HUES64 (cell line): Measurements from ENCODE around the gene ATXN7.

Source experiments
- H3K27ac ChIP-seq: 2 replicates; pipeline ENCODE4 v1.7.0; 2013; ENCODE audit warnings: low read depth, low read length, inconsistent platforms
- H3K27me3 ChIP-seq: 2 replicates; pipeline ENCODE4 v1.6.1; 2013; ENCODE audit warnings: mild to moderate bottlenecking, low read length; ENCODE audit not compliant: insufficient read depth
- H3K36me3 ChIP-seq: 2 replicates; pipeline ENCODE4 v1.6.1; 2013; ENCODE audit warnings: mild to moderate bottlenecking, low read length; ENCODE audit not compliant: insufficient read depth
- H3K4me1 ChIP-seq: 2 replicates; pipeline ENCODE4 v1.6.1; 2013; ENCODE audit warnings: mild to moderate bottlenecking, low read length, moderate library complexity; ENCODE audit not compliant: insufficient read depth
- H3K4me3 ChIP-seq: 2 replicates; pipeline ENCODE4 v1.5.1; 2013; ENCODE audit warnings: mild to moderate bottlenecking, low read length, moderate library complexity
- H3K9ac ChIP-seq: 2 replicates; pipeline ENCODE4 v1.6.1; 2013; ENCODE audit warnings: mild to moderate bottlenecking, low read depth, low read length
- H3K9me3 ChIP-seq: 2 replicates; pipeline ENCODE4 v1.6.1; 2013; ENCODE audit warnings: low read depth, low read length; ENCODE audit not compliant: insufficient read depth
- WGBS: fragments of 150-250, 120-280 bp; methylation state at CpG from one replicate; pipeline ENCODE4 v1.1.7; 2013; ENCODE audit warnings: missing lambda C conversion rate; 5-methylcytosine and 5-hydroxymethylcytosine counted together

ATXN7 gene

DNA sequence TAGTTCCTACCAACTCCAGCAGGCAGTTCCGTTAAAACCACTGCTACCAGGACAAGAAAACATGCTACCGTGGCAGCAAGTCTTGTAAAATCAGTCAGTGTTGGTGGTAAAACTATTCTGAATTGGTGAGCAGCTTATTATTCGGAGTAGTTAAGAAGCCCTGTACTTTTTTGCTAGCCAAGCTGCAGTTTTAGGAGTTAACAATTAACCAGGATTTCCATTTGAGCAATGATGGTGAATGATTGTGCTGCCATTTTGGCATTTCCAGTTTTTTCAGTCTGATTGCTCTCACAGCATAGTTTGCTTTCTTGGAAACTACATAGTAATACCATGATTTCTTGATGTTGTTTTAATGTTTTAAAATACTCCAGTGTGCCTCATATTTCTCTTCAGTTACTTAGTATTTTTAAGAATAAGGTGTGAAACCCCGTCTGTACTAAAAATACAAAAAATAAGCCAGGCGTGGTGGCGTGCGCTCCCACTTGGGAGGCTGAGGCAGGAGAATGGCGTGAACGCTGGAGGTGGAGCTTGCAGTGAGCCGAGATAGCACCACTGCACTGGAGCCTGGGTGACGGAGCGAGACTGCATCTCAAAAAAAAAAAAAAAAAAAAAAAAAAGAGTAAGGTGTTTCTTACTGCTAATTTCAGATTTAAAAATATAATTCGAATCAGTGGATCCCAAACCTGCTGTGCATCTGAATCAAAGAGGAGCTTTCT is 92.3 kb downstream of the ATXN7 start:
- Histone ChIP-seq H3K4me1 (peaks cover 47% of the 10 kb centered on the region), H3K27me3 (no peaks in the 10 kb centered on the region), H3K4me3 (no peak overlapping the region), H3K36me3 (no peaks in the 10 kb centered on the region; the same call in 1 of the 2 replicates), H3K9ac (no peak overlapping the region), H3K9me3 (no peaks in the 10 kb centered on the region), H3K27ac (no peak overlapping the region)
- WGBS, result 92% methylated on average over 11 of the region's 13 CpGs

DNA sequence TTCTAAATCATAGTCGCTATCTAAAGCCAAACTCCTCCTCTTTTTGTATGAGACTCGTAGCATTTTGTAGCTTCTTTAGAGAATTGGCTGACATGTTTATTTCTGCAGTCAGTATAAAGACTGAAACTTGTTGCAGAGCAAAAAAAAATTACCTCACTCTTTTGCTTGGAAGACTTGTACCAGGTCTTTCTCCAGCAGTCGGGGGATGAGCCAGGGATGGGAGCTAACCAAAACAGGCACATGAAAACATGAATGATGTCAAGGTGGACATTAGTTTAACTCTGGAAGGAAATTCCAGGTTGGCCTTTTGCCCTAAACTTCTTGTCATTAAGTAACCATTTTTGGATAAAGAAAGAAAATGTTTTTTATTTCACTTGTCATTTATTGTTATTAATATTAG is 95.5 kb downstream of the ATXN7 start:
- no peaks in the 10 kb centered on the region for H3K9me3 ChIP-seq
- H3K36me3 ChIP-seq, result no peaks in the 10 kb centered on the region
- H3K4me3 ChIP-seq, result no peak overlapping the region
- no peak overlapping the region for H3K27ac ChIP-seq
- H3K27me3 ChIP-seq, result no peaks in the 10 kb centered on the region
- peaks cover 43% of the 10 kb centered on the region for H3K4me1 ChIP-seq
- H3K9ac ChIP-seq, result no peak overlapping the region
- WGBS, result 87% methylated on average over 3 of the region's 3 CpGs

DNA sequence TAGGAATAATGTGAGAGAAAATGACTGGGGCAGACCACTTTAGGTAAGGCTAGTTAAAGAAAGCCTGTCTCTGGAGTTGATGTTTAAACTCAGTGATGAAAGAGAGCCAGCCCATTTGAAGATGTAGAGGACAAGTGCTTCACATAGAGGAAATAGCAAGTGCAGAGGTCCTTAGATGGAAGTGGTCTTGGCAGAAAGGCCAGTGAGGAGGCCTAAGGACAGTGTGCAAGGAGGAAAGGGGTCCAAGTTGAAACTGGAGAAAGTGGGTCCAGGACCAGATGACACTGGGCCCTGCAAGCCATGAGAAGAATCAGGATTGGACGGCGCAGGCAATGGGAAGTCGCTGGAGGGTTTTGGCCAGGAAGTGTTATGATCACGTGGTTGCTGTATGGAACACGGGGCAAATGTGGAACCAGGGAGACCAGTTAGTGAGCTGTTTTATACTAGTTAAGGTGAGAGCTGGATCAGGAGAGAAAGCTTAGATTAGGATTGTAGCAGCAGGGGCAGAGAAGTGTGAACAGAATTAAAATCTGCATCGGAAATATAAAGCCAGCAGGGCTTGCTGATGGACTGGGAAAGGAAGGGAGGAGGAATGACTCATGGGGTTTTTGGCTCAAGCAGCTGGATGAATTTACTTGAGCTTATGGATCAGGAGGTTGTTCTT is 96.5 kb downstream of the ATXN7 start:
- no peak overlapping the region for H3K4me3 ChIP-seq

DNA sequence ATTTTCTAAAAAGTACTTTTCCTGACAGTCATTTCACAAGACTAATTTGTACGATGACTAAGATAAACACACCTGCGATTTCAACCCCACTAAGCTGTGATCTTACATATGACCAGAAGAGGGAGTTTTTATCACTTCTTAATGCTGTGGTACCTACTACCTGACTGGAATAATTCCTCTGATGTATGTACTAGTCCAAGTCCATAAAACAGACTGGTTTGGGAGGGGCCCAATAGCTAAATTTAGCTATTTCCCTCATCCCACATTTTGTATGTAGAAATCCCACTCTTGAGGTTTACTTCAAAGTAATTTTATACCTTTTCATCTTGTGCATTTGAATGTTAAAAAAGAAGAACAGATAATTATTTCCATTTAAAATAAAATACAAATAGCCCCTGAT is 98.2 kb downstream of the ATXN7 start:
- WGBS, result 50% methylated on average over 1 of the region's 2 CpGs
- Histone ChIP-seq H3K27ac (no peak overlapping the region), H3K9me3 (no peaks in the 10 kb centered on the region), H3K4me1 (peaks cover 51% of the 10 kb centered on the region), H3K27me3 (no peaks in the 10 kb centered on the region), H3K4me3 (no peak overlapping the region), H3K36me3 (no peaks in the 10 kb centered on the region), H3K9ac (no peak overlapping the region)

More for the DNA sequence above, 96.5 kb downstream of the ATXN7 start:
- peak overlapping the region; percentile 2; the same call in 1 of the 2 replicates for H3K27ac ChIP-seq
- H3K27me3 ChIP-seq, result no peaks in the 10 kb centered on the region
- 69% methylated on average over 6 of the region's 6 CpGs for WGBS
- H3K9ac ChIP-seq, result no peak overlapping the region
- peaks cover 48% of the 10 kb centered on the region for H3K4me1 ChIP-seq
- no peaks in the 10 kb centered on the region for H3K9me3 ChIP-seq
- no peaks in the 10 kb centered on the region for H3K36me3 ChIP-seq

DNA sequence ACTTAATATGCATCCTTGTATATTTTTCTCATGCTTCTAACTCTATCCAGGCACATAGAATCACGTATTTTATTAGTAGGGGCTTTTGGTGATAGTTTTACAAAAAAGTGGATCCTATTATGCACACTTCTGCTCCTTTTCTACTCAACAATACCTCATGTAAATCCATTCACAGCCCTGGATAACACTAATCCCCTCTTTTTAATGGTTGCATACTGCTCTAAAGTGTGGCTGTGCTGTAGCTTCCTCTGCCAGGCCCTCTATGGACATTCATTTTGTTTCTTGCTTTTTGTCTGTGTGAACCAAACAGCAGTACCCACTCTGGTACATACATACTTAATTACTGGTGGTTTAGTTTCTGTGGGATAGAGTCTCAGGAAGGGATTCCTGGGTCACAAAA is 99.8 kb downstream of the ATXN7 start:
- H3K9ac ChIP-seq, result no peak overlapping the region
- H3K27me3 ChIP-seq, result no peaks in the 10 kb centered on the region
- H3K9me3 ChIP-seq, result no peaks in the 10 kb centered on the region
- H3K4me1 ChIP-seq, result peaks cover 64% of the 10 kb centered on the region
- H3K4me3 ChIP-seq, result no peak overlapping the region
- no peaks in the 10 kb centered on the region for H3K36me3 ChIP-seq
- WGBS, result no CpG with 5 or more reads among the region's 1 CpG
- no peak overlapping the region for H3K27ac ChIP-seq

DNA sequence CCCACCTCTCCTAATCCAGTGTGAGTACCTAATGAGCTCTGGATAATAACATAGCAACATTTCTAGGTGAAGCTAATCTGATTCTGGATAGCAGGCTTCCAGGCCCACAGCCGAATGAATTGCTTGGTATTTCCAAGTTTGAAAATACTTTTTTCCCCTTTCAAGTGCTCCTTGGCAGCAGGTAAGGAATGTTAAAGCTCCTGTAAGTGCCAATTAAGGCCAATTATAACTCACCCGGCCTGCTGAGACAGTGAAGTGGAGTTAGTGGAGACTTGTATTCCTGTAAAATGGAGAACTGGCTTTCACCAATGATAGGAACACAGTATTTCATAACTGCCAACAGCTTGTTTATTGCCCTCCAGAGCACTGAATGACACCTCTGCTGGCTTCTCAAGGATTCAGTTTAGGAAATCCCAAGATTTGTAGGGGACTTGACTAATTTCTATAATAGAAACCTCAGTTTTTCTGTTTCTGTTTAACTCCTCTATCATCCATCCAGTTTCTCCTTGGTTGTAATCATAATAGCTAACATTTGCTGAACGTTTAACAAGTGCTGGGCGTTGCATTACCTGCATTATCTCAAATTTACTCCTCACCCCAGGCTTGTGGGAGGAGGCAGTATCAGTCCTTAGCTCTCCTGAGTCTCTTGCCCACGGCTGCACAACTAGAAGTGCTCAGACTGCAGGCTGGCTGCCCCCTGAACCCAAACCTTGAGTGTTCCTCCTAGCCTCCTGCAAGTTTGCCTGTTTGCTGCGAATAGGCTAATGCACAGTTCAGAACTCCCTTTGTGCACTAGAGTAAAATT is 101.2 kb downstream of the ATXN7 start:
- Histone ChIP-seq H3K27me3 (no peaks in the 10 kb centered on the region), H3K9ac (no peak overlapping the region), H3K4me3 (no peak overlapping the region), H3K36me3 (no peaks in the 10 kb centered on the region), H3K27ac (0 out of 2 replicates have a peak overlapping the region, but pooled peaks have one; percentile 1), H3K9me3 (no peaks in the 10 kb centered on the region), H3K4me1 (peaks cover 74% of the 10 kb centered on the region)
- 80% methylated on average over 6 of the region's 6 CpGs for WGBS

DNA sequence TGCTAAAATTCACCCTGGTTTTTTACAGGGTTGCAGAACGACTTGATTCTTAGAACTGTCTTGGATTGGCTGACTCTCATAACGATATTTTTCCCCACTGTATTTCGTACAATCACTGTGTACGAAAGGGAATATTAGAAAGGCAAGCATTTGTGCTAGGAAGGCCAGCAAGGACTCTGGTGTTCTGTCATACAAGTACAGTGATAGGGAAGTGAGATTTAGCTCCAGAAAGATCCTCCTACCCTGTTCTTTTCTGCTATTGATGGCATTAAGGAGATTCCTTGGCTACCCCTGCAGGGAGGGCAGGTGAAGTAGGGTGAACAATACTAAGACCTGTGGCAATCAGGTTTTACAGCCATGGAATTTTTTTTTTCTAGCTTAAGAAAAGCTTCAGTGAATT is 102.3 kb downstream of the ATXN7 start:
- Histone ChIP-seq H3K4me3 (no peak overlapping the region), H3K27me3 (no peaks in the 10 kb centered on the region), H3K36me3 (no peaks in the 10 kb centered on the region), H3K27ac (no peak overlapping the region), H3K4me1 (peaks cover 77% of the 10 kb centered on the region), H3K9me3 (no peaks in the 10 kb centered on the region), H3K9ac (no peak overlapping the region)
- WGBS, result 97% methylated on average over 4 of the region's 4 CpGs

DNA sequence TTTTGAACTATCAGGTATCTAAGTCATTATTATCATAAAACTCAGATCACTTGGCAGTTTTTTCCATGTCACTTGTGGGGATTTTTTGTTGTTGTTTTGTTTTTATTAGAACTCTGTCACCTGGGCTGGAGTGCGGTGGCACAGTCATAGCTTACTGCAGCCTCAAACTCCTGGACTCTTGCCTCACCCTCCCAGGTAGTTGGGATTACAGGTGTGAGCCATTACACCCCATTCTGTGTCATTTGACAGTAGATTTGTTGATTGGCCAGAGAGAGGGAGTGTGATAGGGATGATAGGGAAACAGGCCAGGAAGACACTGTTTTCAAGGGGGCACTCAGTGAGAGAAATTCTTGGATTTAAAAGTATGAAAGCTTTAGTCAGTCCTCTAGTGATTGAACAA is 103.2 kb downstream of the ATXN7 start:
- WGBS, result 92% methylated on average over 1 of the region's 1 CpG

DNA sequence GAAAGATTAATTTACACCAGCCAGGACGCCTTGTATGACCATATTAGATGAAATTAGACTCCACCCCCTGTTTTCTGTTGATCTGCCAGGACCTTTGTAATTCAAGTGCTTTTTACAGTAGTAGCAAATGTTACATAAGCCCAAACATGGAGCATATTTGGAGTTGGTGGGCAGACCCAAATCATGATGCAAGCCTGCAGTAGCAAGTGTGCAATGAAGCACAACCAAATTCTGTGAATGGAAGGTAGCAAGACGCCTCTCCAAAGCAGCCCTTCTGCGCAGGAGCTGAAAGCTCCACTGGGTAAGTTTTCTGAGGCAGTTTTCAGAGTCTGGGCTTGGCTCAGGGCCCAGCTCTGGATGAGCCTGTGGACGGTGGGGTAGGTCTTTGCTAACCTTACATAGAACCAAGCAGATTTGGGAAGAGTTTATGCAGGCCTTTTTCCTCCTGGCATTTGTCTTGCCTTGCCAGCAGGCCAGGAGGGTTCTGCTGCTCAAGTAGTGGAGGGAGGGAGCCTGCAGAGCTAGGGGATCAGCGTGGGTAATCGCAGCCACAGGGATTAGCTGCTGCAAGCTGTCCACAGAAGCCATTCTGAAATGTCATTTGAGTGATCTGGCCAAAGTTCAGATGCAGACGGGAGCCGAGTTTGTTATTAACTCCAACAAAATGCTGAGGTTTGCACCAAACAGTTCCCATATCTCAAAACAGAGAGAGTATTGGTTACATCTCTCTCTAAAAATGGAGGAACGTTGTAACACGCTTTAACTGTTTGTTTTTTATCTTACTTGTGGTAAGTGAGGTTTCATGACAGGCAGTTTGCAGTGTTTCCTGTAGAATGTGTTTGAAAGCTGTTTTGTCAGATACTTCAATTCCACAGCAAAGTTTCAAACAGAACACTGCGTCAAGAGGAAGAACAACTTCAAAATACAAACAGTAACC is 104.3 kb downstream of the ATXN7 start:
- Histone ChIP-seq H3K27me3 (no peaks in the 10 kb centered on the region), H3K9ac (no peak overlapping the region), H3K36me3 (no peaks in the 10 kb centered on the region), H3K9me3 (no peaks in the 10 kb centered on the region), H3K4me3 (peak overlapping the region; percentile 3; the same call in 1 of the 2 replicates), H3K4me1 (peaks cover 96% of the 10 kb centered on the region), H3K27ac (peak overlapping the region; percentile 58)
- whole genome bisulfite sequencing, result 66% methylated on average over 11 of the region's 11 CpGs

More for the DNA sequence above, 103.2 kb downstream of the ATXN7 start:
- no peaks in the 10 kb centered on the region for H3K36me3 ChIP-seq
- no peaks in the 10 kb centered on the region for H3K27me3 ChIP-seq
- H3K9ac ChIP-seq, result no peak overlapping the region
- H3K4me1 ChIP-seq, result peaks cover 86% of the 10 kb centered on the region
- H3K27ac ChIP-seq, result no peak overlapping the region
- H3K9me3 ChIP-seq, result no peaks in the 10 kb centered on the region
- H3K4me3 ChIP-seq, result no peak overlapping the region

DNA sequence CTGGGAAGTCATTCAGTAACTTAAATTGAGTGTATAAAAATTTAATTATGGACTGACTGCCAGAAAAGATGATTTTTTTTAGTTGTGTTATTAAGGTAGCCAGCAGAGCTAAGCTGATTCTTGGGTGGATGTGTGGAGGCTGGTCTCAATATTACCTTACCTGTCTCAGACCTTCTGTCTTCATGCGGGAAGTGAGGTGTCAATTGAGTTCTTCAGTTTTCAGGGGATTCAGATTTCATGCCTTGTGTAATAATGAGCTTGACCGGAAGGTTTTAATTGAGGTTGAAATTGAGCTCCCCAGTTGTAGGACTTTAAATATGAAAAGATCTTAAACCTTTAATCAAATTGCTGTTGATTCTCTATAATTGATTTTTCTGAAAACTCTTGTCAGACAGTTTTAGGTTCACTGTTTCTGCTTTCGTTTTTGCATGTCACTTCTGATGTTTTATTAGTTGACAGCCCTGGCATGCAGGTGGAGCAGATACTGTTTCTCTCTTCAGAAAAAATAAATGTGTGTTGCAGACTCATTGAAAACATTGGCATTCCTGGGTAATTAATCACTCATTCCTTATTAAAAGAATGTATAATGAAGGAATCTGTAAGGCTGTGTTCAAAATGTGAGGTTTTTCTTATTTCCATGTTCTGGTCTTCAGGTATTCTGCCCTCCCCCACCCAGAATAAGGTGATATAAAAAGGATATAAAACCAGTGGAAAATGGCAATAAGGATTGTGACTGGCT is 105.1 kb downstream of the ATXN7 start:
- H3K9ac ChIP-seq, result no peak overlapping the region
- H3K36me3 ChIP-seq, result no peaks in the 10 kb centered on the region
- no peak overlapping the region for H3K4me3 ChIP-seq
- H3K9me3 ChIP-seq, result no peaks in the 10 kb centered on the region
- 66% methylated on average over 3 of the region's 3 CpGs for WGBS
- peaks cover 96% of the 10 kb centered on the region for H3K4me1 ChIP-seq
- peak overlapping the region; percentile 58 for H3K27ac ChIP-seq
- H3K27me3 ChIP-seq, result no peaks in the 10 kb centered on the region
